ENCODE results near the gene CRYBB1.

CRYBB1 gene

GRCh38 chr22:26585104-26585790, 32.6 kb downstream of the CRYBB1 start:
- Histone ChIP-seq H3K4me1 (ENCODE audit: insufficient read depth, low read length) (peaks cover 19% of the 10 kb centered on the region), H3K9me3 (ENCODE audit: control insufficient read depth, insufficient read depth, low read length) (no peaks in the 10 kb centered on the region), H3K36me3 (ENCODE audit: insufficient read depth, low read length) (peaks cover 5% of the 10 kb centered on the region; the same call in 1 of the 2 replicates), H3K9ac (ENCODE audit: low read depth, low read length) (no peak overlapping the region)

- Histone ChIP-seq H3K4me1 (ENCODE audit: insufficient read depth, low read length) (peaks cover 30% of the 10 kb centered on the region), H3K9ac (ENCODE audit: low read depth, low read length) (no peak overlapping the region), H3K9me3 (ENCODE audit: control insufficient read depth, insufficient read depth, low read length) (no peaks in the 10 kb centered on the region), H3K36me3 (ENCODE audit: insufficient read depth, low read length) (peaks cover 5% of the 10 kb centered on the region; the same call in 1 of the 2 replicates)
Observed at GRCh38 chr22:26584010-26584409, 33.8 kb downstream of the CRYBB1 start.

- no peaks in the 10 kb centered on the region for H3K9me3 ChIP-seq (ENCODE audit: control insufficient read depth, insufficient read depth, low read length)
- H3K4me1 ChIP-seq (ENCODE audit: insufficient read depth, low read length): peaks cover 31% of the 10 kb centered on the region
- no peak overlapping the region for H3K9ac ChIP-seq (ENCODE audit: low read depth, low read length)
- no peaks in the 10 kb centered on the region; the same call in 1 of the 2 replicates for H3K36me3 ChIP-seq (ENCODE audit: insufficient read depth, low read length)
Observed at GRCh38 chr22:26581633-26582168, 36.1 kb downstream of the CRYBB1 start.

GRCh38 chr22:26581026-26581425, 36.8 kb downstream of the CRYBB1 start:
- peaks cover 36% of the 10 kb centered on the region for H3K4me1 ChIP-seq (ENCODE audit: insufficient read depth, low read length)
- no peak overlapping the region for H3K9ac ChIP-seq (ENCODE audit: low read depth, low read length)
- no peaks in the 10 kb centered on the region; the same call in 1 of the 2 replicates for H3K36me3 ChIP-seq (ENCODE audit: insufficient read depth, low read length)

GRCh38 chr22:26580240-26580962, 37.4 kb downstream of the CRYBB1 start:
- no peaks in the 10 kb centered on the region for H3K9me3 ChIP-seq (ENCODE audit: control insufficient read depth, insufficient read depth, low read length)
- peaks cover 35% of the 10 kb centered on the region for H3K4me1 ChIP-seq (ENCODE audit: insufficient read depth, low read length)
- no peaks in the 10 kb centered on the region; the same call in 1 of the 2 replicates for H3K36me3 ChIP-seq (ENCODE audit: insufficient read depth, low read length)
- no peak overlapping the region; the same call in 1 of the 2 replicates for H3K9ac ChIP-seq (ENCODE audit: low read depth, low read length)

More at GRCh38 chr22:26581026-26581425, 36.8 kb downstream of the CRYBB1 start:
- H3K9me3 ChIP-seq (ENCODE audit: control insufficient read depth, insufficient read depth, low read length): no peaks in the 10 kb centered on the region

- Histone ChIP-seq H3K36me3 (ENCODE audit: insufficient read depth, low read length) (no peaks in the 10 kb centered on the region; the same call in 1 of the 2 replicates), H3K9me3 (ENCODE audit: control insufficient read depth, insufficient read depth, low read length) (no peaks in the 10 kb centered on the region), H3K4me1 (ENCODE audit: insufficient read depth, low read length) (peaks cover 38% of the 10 kb centered on the region), H3K9ac (ENCODE audit: low read depth, low read length) (no peak overlapping the region)
Observed at GRCh38 chr22:26579331-26579886, 38.4 kb downstream of the CRYBB1 start.

GRCh38 chr22:26577081-26577480, 40.7 kb downstream of the CRYBB1 start:
- Histone ChIP-seq H3K9ac (ENCODE audit: low read depth, low read length) (no peak overlapping the region), H3K4me1 (ENCODE audit: insufficient read depth, low read length) (peaks cover 50% of the 10 kb centered on the region), H3K9me3 (ENCODE audit: control insufficient read depth, insufficient read depth, low read length) (no peaks in the 10 kb centered on the region), H3K36me3 (ENCODE audit: insufficient read depth, low read length) (no peaks in the 10 kb centered on the region; the same call in 1 of the 2 replicates)

- no peaks in the 10 kb centered on the region; the same call in 1 of the 2 replicates for H3K36me3 ChIP-seq (ENCODE audit: insufficient read depth, low read length)
- H3K9me3 ChIP-seq (ENCODE audit: control insufficient read depth, insufficient read depth, low read length): no peaks in the 10 kb centered on the region
- no peak overlapping the region for H3K9ac ChIP-seq (ENCODE audit: low read depth, low read length)
- H3K4me1 ChIP-seq (ENCODE audit: insufficient read depth, low read length): peaks cover 43% of the 10 kb centered on the region
Observed at GRCh38 chr22:26576026-26576680, 41.7 kb downstream of the CRYBB1 start.

- peaks cover 33% of the 10 kb centered on the region for H3K4me1 ChIP-seq (ENCODE audit: insufficient read depth, low read length)
- no peaks in the 10 kb centered on the region for H3K9me3 ChIP-seq (ENCODE audit: control insufficient read depth, insufficient read depth, low read length)
- no peak overlapping the region; the same call in 1 of the 2 replicates for H3K9ac ChIP-seq (ENCODE audit: low read depth, low read length)
- H3K36me3 ChIP-seq (ENCODE audit: insufficient read depth, low read length): no peaks in the 10 kb centered on the region; the same call in 1 of the 2 replicates
Observed at GRCh38 chr22:26574001-26574723, 43.7 kb downstream of the CRYBB1 start.

- peaks cover 33% of the 10 kb centered on the region for H3K4me1 ChIP-seq (ENCODE audit: insufficient read depth, low read length)
- no peaks in the 10 kb centered on the region for H3K9me3 ChIP-seq (ENCODE audit: control insufficient read depth, insufficient read depth, low read length)
- no peak overlapping the region for H3K9ac ChIP-seq (ENCODE audit: low read depth, low read length)
- no peaks in the 10 kb centered on the region for H3K36me3 ChIP-seq (ENCODE audit: insufficient read depth, low read length)
Observed at GRCh38 chr22:26573026-26573662, 44.7 kb downstream of the CRYBB1 start.

- Histone ChIP-seq H3K9me3 (ENCODE audit: control insufficient read depth, insufficient read depth, low read length) (no peaks in the 10 kb centered on the region), H3K9ac (ENCODE audit: low read depth, low read length) (no peak overlapping the region), H3K4me1 (ENCODE audit: insufficient read depth, low read length) (peaks cover 43% of the 10 kb centered on the region), H3K36me3 (ENCODE audit: insufficient read depth, low read length) (no peaks in the 10 kb centered on the region)
Observed at GRCh38 chr22:26570864-26571525, 46.8 kb downstream of the CRYBB1 start.

GRCh38 chr22:26570115-26570514, 47.7 kb downstream of the CRYBB1 start:
- H3K36me3 ChIP-seq (ENCODE audit: insufficient read depth, low read length): no peaks in the 10 kb centered on the region
- H3K9me3 ChIP-seq (ENCODE audit: control insufficient read depth, insufficient read depth, low read length): no peaks in the 10 kb centered on the region
- peaks cover 43% of the 10 kb centered on the region for H3K4me1 ChIP-seq (ENCODE audit: insufficient read depth, low read length)
- H3K9ac ChIP-seq (ENCODE audit: low read depth, low read length): no peak overlapping the region

GRCh38 chr22:26568207-26568706, 49.6 kb downstream of the CRYBB1 start:
- Histone ChIP-seq H3K9me3 (ENCODE audit: control insufficient read depth, insufficient read depth, low read length) (no peaks in the 10 kb centered on the region), H3K9ac (ENCODE audit: low read depth, low read length) (no peak overlapping the region), H3K36me3 (ENCODE audit: insufficient read depth, low read length) (no peaks in the 10 kb centered on the region), H3K4me1 (ENCODE audit: insufficient read depth, low read length) (peaks cover 38% of the 10 kb centered on the region)

All from ES-I3 (cell line).